DOHH2 (cell line): ENCODE data around the gene GEMIN7.

Source experiments
- H3F3A ChIP-seq: fragments of 200-600 bp; sonication (generic), shearing (Covaris generic); 2 replicates; pipeline ENCODE4 v1.6.0; 2016; ENCODE audit warnings: antibody characterized with exemption, mild to moderate bottlenecking; ENCODE audit not compliant: control insufficient read depth, insufficient read depth
- H3K27ac ChIP-seq: fragments of 200-600 bp; sonication (generic); 2 replicates; pipeline ENCODE4 v1.5.1; 2014; ENCODE audit warnings: low read depth, mild to moderate bottlenecking, low read length, moderate library complexity
- H3K27me3 ChIP-seq: fragments of 200-600 bp; sonication (generic); 2 replicates; pipeline ENCODE4 v1.6.1; 2014; ENCODE audit warnings: mild to moderate bottlenecking, low read length, mixed read lengths; ENCODE audit not compliant: control insufficient read depth
- H3K36me3 ChIP-seq: fragments of 200-600 bp; sonication (generic); 2 replicates; pipeline ENCODE4 v1.6.1; 2014; ENCODE audit warnings: mild to moderate bottlenecking, low read length, moderate library complexity, mixed read lengths; ENCODE audit not compliant: control insufficient read depth
- H3K4me1 ChIP-seq: fragments of 200-600 bp; sonication (generic); 2 replicates; pipeline ENCODE4 v1.6.1; 2014; ENCODE audit warnings: mild to moderate bottlenecking, low read length, mixed read lengths; ENCODE audit not compliant: control insufficient read depth
- H3K4me2 ChIP-seq: fragments of 200-600 bp; sonication (generic); 2 replicates; pipeline ENCODE4 v1.6.0; 2014; ENCODE audit warnings: mild to moderate bottlenecking, low read length, moderate library complexity
- H3K4me3 ChIP-seq: fragments of 200-600 bp; sonication (generic); 2 replicates; pipeline ENCODE4 v1.5.1; 2014; ENCODE audit warnings: mild to moderate bottlenecking, low read length, mixed read lengths
- H3K79me2 ChIP-seq: fragments of 200-600 bp; sonication (generic); 2 replicates; pipeline ENCODE4 v1.6.1; 2014; ENCODE audit warnings: mild to moderate bottlenecking, low read length, mixed read lengths; ENCODE audit not compliant: control insufficient read depth
- H3K9me2 ChIP-seq: fragments of 200-600 bp; sonication (generic); replicated peaks from 2 replicates; pipeline ENCODE4 v1.6.1; 2014; ENCODE audit warnings: mild to moderate bottlenecking, low read length, mixed read lengths; ENCODE audit not compliant: control insufficient read depth
- H3K9me3 ChIP-seq: fragments of 200-600 bp; sonication (generic); 2 replicates; pipeline ENCODE4 v1.6.1; 2014; ENCODE audit warnings: antibody characterized with exemption, low read length, mixed read lengths; ENCODE audit not compliant: control insufficient read depth, insufficient read depth
- H4K20me1 ChIP-seq: fragments of 200-600 bp; sonication (generic); 2 replicates; pipeline ENCODE4 v1.6.0; 2014; ENCODE audit warnings: low read depth, mild to moderate bottlenecking, antibody characterized with exemption, low read length, moderate library complexity; ENCODE audit not compliant: control insufficient read depth, insufficient read depth
- CTCF ChIP-seq: fragments of 200-600 bp; sonication (generic); IDR thresholded peaks from one replicate; pipeline ENCODE4 v1.5.1; 2014; ENCODE audit warnings: antibody characterized with exemption, mild to moderate bottlenecking, low read depth, low read length; ENCODE audit not compliant: poor library complexity, severe bottlenecking
- EZH2phosphoT487 ChIP-seq: fragments of 200-600 bp; sonication (generic); IDR thresholded peaks from 2 replicates; pipeline ENCODE4 v1.6.1; 2017; ENCODE audit warnings: borderline replicate concordance, mild to moderate bottlenecking, antibody characterized with exemption, low read length, moderate library complexity, mixed read lengths

Gene GEMIN7

GRCh38 chr19:45057444-45057843, 21.6 kb upstream of the GEMIN7 start:
- Histone ChIP-seq H3F3A (peaks cover 3% of the 10 kb centered on the region; the same call in 1 of the 2 replicates), H4K20me1 (peaks cover 3% of the 10 kb centered on the region), H3K27me3 (no peaks in the 10 kb centered on the region), H3K9me3 (no peaks in the 10 kb centered on the region), H3K4me1 (peaks cover 31% of the 10 kb centered on the region), H3K9me2 (no peaks in the 10 kb centered on the region), H3K4me2 (no peak overlapping the region), H3K79me2 (peaks cover 46% of the 10 kb centered on the region), H3K4me3 (no peak overlapping the region), H3K36me3 (peaks cover 90% of the 10 kb centered on the region), H3K27ac (peak overlapping the region; percentile 47)
- TF ChIP-seq EZH2phosphoT487 (no peak), CTCF (no peak)

- TF ChIP-seq CTCF (no peak), EZH2phosphoT487 (no peak)
- Histone ChIP-seq H4K20me1 (peaks cover 3% of the 10 kb centered on the region), H3K79me2 (peaks cover 38% of the 10 kb centered on the region), H3K36me3 (peaks cover 88% of the 10 kb centered on the region), H3K4me2 (no peak overlapping the region), H3K9me3 (no peaks in the 10 kb centered on the region), H3F3A (peaks cover 3% of the 10 kb centered on the region; the same call in 1 of the 2 replicates), H3K9me2 (no peaks in the 10 kb centered on the region), H3K4me1 (peaks cover 28% of the 10 kb centered on the region), H3K27ac (no peak overlapping the region), H3K27me3 (no peaks in the 10 kb centered on the region), H3K4me3 (no peak overlapping the region)
Measured at GRCh38 chr19:45058622-45059159, 20.4 kb upstream of the GEMIN7 start.

GRCh38 chr19:45059258-45059965, 19.6 kb upstream of the GEMIN7 start:
- Histone ChIP-seq H3K27me3 (no peaks in the 10 kb centered on the region), H3K4me3 (no peak overlapping the region), H3F3A (peaks cover 3% of the 10 kb centered on the region; the same call in 1 of the 2 replicates), H3K27ac (no peak overlapping the region), H3K36me3 (peaks cover 88% of the 10 kb centered on the region), H3K4me1 (peaks cover 28% of the 10 kb centered on the region), H3K9me2 (no peaks in the 10 kb centered on the region), H3K4me2 (no peak overlapping the region), H3K9me3 (no peaks in the 10 kb centered on the region), H4K20me1 (peaks cover 3% of the 10 kb centered on the region), H3K79me2 (peaks cover 32% of the 10 kb centered on the region)
- TF ChIP-seq CTCF: peak; percentile 94
- TF ChIP-seq EZH2phosphoT487: no peak
